Chondrocyte (in vitro differentiated cells): ENCODE results near the gene OTULINL. TPM values are rescaled to one million over a fixed set of nuclear protein-coding genes. Genes with fewer than 3 reads are reported as not detected.

Experiments
- DNase-seq: peaks from one replicate; pipeline ENCODE4 v3.0.0; 2021; ENCODE audit warnings: mixed read lengths, low spot score
- H3K27ac Mint-ChIP-seq: one replicate; pipeline ENCODE4 v1.8.0; 2021; ENCODE audit warnings: mild to moderate bottlenecking, moderate library complexity, mixed read lengths; ENCODE audit not compliant: unreplicated experiment
- H3K27me3 Mint-ChIP-seq: 2 replicates; pipeline ENCODE4 v1.8.0; 2021; ENCODE audit warnings: low read depth, mixed read lengths
- H3K36me3 Mint-ChIP-seq: 2 replicates; pipeline ENCODE4 v1.8.0; 2021; ENCODE audit warnings: low read depth, mixed read lengths
- H3K4me1 Mint-ChIP-seq: 2 replicates; pipeline ENCODE4 v1.8.0; 2021; ENCODE audit warnings: low read depth, mild to moderate bottlenecking, mixed read lengths
- H3K4me3 Mint-ChIP-seq: one replicate; pipeline ENCODE4 v1.8.0; 2021; ENCODE audit warnings: mild to moderate bottlenecking, moderate library complexity, mixed read lengths; ENCODE audit not compliant: unreplicated experiment
- H3K9me3 Mint-ChIP-seq: 2 replicates; pipeline ENCODE4 v1.8.0; 2021; ENCODE audit warnings: low read depth, mixed read lengths
- total RNA-seq: library from RNA; stranded (reverse); gene quantifications from 3 replicates; pipeline ENCODE4 v1.2.1, GENCODE V29; 2021
- TF ChIP-seq, protein P1 (sequence below): fragments of 200-600 bp; sonication (generic); IDR thresholded peaks from 2 replicates; pipeline ENCODE4 v1.5.0; 2021; ENCODE audit warnings: antibody characterized with exemption, mild to moderate bottlenecking, moderate library complexity

Gene OTULINL
- total RNA-seq, 1 donor from 2014 or later: 5.6 TPM

DNA sequence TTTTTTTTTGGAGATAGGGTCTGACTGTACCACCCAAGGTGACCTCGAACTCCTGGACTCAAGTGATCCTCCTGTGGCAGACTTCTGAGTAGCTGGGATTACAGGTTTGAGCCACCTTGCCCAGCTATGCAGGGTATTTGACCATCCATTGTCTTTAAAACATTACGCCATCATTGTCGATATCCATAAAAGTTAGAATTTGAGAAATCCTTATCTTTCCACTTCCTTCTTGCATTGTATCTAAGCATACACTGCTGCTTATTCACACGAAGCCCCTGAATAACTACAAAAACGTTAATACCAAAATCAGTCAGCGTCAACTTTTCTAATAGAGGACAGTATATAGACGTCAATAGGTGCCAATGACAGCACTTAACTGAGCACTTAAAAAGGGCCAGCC, 5.4 kb upstream of the OTULINL start:
- H3K36me3 Mint-ChIP-seq: no peaks in the 10 kb centered on the region
- peaks cover 15% of the 10 kb centered on the region for H3K27me3 Mint-ChIP-seq
- H3K4me1 Mint-ChIP-seq: peaks cover 10% of the 10 kb centered on the region
- H3K27ac Mint-ChIP-seq: no peak overlapping the region
- TF ChIP-seq, protein P1, sequence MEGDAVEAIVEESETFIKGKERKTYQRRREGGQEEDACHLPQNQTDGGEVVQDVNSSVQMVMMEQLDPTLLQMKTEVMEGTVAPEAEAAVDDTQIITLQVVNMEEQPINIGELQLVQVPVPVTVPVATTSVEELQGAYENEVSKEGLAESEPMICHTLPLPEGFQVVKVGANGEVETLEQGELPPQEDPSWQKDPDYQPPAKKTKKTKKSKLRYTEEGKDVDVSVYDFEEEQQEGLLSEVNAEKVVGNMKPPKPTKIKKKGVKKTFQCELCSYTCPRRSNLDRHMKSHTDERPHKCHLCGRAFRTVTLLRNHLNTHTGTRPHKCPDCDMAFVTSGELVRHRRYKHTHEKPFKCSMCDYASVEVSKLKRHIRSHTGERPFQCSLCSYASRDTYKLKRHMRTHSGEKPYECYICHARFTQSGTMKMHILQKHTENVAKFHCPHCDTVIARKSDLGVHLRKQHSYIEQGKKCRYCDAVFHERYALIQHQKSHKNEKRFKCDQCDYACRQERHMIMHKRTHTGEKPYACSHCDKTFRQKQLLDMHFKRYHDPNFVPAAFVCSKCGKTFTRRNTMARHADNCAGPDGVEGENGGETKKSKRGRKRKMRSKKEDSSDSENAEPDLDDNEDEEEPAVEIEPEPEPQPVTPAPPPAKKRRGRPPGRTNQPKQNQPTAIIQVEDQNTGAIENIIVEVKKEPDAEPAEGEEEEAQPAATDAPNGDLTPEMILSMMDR: no peak
- no peak overlapping the region for H3K4me3 Mint-ChIP-seq
- DNase-seq: no peak
- H3K9me3 Mint-ChIP-seq: peaks cover 4% of the 10 kb centered on the region

DNA sequence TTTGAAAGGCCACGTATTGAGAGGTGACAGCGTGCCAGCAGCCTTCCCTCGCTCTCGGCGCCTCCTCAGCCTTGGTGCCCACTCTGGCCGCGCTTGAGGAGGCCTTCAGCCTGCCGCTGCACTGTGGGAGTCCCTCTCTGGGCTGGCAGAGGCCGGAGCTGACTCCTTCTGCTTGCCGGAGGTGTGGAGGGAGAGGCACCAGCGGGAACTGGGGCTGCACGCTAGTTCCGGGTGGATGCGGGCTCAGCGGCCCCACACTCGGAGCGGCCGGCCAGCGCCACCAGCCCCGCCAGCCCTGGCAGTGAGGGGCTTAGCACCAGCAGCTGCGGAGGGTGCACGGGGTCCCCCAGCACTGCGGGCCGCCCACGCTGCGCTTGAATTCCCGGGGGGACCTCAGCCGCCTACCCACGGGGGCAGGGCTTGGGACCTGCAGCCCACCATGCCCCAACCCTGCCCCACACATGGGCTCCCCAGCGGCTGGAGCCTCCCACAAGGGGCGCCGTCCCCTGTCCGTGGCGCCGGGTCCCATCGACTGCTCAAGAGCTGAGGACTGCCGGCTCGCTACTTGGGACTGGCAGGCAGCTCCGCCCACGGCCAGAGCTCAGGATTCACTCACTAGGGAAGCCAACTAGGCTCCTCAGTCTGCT, 4.4 kb upstream of the OTULINL start:
- Mint-ChIP-seq H3K27ac (no peak overlapping the region), H3K4me3 (no peak overlapping the region), H3K36me3 (no peaks in the 10 kb centered on the region), H3K9me3 (peaks cover 4% of the 10 kb centered on the region), H3K27me3 (peaks cover 15% of the 10 kb centered on the region), H3K4me1 (peaks cover 12% of the 10 kb centered on the region)
- no peak for DNase-seq
- TF ChIP-seq, protein P1: no peak

DNA sequence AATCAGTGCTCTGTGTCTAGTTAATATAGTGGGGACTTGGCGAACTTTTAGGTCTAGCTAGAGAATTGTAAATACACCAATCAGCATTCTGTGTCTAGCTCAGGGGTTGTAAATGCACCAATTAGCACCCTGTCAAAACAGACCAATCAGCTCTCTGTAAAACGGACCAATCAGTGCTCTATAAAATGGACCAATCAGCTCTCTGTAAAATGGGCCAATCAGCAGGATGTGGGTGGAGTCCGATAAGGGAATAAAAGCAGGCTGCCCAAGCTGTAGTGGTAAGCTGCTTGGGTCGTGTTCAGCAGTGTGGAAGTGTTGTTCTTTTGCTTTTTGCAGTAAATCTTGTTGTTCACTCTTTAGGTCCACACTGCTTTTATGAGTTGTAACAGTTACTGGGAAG, 3.6 kb upstream of the OTULINL start:
- Mint-ChIP-seq H3K4me1 (peaks cover 18% of the 10 kb centered on the region), H3K4me3 (no peak overlapping the region)
- TF ChIP-seq, protein P1: no peak

DNA sequence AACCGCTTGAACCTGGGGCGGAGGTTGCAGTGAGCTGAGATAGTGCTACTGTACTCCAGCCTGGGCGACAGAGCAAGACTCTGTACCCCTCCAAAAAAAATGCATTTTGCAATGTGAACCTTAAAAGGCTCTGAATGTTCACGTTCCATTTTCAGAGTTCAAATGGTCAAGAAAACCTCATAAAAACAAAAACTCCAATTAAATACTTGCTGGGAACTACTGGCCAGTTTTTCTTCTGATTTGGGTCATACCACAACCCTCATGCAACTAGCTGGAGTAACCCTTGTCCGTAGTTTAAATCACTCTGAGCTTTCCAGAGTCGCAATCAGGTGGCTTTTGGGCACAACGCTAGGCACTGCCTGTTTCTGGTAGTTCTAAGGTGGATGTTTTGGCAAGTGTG, 2.3 kb upstream of the OTULINL start:
- Mint-ChIP-seq H3K4me1 (peaks cover 25% of the 10 kb centered on the region), H3K27ac (no peak overlapping the region), H3K9me3 (peaks cover 4% of the 10 kb centered on the region), H3K27me3 (peaks cover 15% of the 10 kb centered on the region), H3K4me3 (no peak overlapping the region), H3K36me3 (no peaks in the 10 kb centered on the region)
- TF ChIP-seq, protein P1: no peak
- no peak for DNase-seq

More for the DNA sequence above, 3.6 kb upstream of the OTULINL start:
- peaks cover 13% of the 10 kb centered on the region for H3K27me3 Mint-ChIP-seq
- H3K27ac Mint-ChIP-seq: no peak overlapping the region
- no peaks in the 10 kb centered on the region for H3K36me3 Mint-ChIP-seq
- no peak for DNase-seq
- peaks cover 4% of the 10 kb centered on the region for H3K9me3 Mint-ChIP-seq

DNA sequence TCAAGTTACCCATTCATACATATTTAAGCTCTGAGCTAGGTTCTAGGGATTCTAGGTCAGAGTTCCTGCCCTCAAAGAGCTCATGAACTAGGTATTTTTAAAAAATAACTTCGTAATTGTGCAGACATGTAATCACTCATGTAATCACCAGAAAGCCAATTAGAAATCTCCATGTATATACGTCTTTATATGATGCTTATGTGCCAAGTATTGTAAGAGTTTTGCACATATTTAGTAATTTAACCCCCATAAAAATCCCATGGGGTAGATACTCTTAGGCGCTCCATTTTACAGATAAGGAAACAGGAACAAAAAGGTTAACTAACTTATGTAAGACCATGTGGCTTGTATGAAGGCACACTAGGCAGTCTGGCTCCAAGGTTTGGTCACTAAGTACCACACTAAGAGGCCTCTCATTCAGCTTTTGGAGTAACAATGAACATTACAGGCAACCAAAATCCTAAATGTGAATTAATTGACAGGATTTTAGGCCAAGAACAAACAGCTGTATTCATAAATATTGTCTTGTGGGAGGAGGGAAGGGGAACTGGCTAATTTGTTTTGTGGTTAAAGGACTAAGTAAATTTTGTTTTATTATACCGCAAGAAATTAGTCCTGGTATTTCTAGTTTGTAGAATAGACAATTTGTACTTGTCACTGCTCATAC, 1.7 kb upstream of the OTULINL start:
- peaks cover 20% of the 10 kb centered on the region for H3K27me3 Mint-ChIP-seq

More for the DNA sequence above, 1.7 kb upstream of the OTULINL start:
- TF ChIP-seq, protein P1: no peak
- Mint-ChIP-seq H3K27ac (no peak overlapping the region), H3K4me3 (no peak overlapping the region), H3K9me3 (peaks cover 4% of the 10 kb centered on the region), H3K36me3 (no peaks in the 10 kb centered on the region), H3K4me1 (peaks cover 25% of the 10 kb centered on the region)
- DNase-seq: no peak
